OCI-LY3 (cell line): ENCODE results near the gene SEL1L2.

Source experiments
- H2AFZ ChIP-seq: fragments of 200-600, 300-600 bp; shearing (Covaris generic); 2 replicates; pipeline ENCODE4 v1.6.0; 2014; ENCODE audit warnings: antibody characterized with exemption, low read depth, low read length
- H3K27ac ChIP-seq: fragments of 200-600, 300-600 bp; sonication (generic); 2 replicates; pipeline ENCODE4 v1.5.1; 2014; ENCODE audit warnings: mild to moderate bottlenecking, low read length, moderate library complexity, mixed read lengths
- H3K27me3 ChIP-seq: fragments of 200-600, 300-600 bp; sonication (generic); 2 replicates; pipeline ENCODE4 v1.6.1; 2014; ENCODE audit warnings: low read depth, low read length, mixed read lengths
- H3K36me3 ChIP-seq: fragments of 200-600, 300-600 bp; sonication (generic); replicated peaks from 2 replicates; pipeline ENCODE3; 2014; ENCODE audit warnings: low read depth, low read length, mixed read lengths
- H3K4me1 ChIP-seq: fragments of 300-600, 200-600 bp; sonication (generic); 2 replicates; pipeline ENCODE4 v1.6.1; 2014; ENCODE audit warnings: low read length, mixed read lengths
- H3K4me2 ChIP-seq: fragments of 200-600, 300-600 bp; sonication (generic); 2 replicates; pipeline ENCODE4 v1.6.1; 2014; ENCODE audit warnings: low read length, mixed read lengths
- H3K4me3 ChIP-seq: fragments of 300-600, 200-600 bp; sonication (generic); 2 replicates; pipeline ENCODE4 v1.5.1; 2014; ENCODE audit warnings: antibody characterized with exemption, mild to moderate bottlenecking, low read length, moderate library complexity
- H3K79me2 ChIP-seq: fragments of 300-600, 200-600 bp; shearing (Covaris generic); 2 replicates; pipeline ENCODE4 v1.6.1; 2014; ENCODE audit warnings: mild to moderate bottlenecking, low read length, mixed read lengths
- H3K9ac ChIP-seq: fragments of 300-600, 200-600 bp; shearing (Covaris generic); 2 replicates; pipeline ENCODE4 v1.6.0; 2014; ENCODE audit warnings: mild to moderate bottlenecking, low read length, moderate library complexity
- H3K9me3 ChIP-seq: fragments of 200-600, 300-600 bp; shearing (Covaris generic); 2 replicates; pipeline ENCODE4 v1.6.1; 2014; ENCODE audit warnings: low read length, mixed read lengths; ENCODE audit not compliant: insufficient read depth
- H4K20me1 ChIP-seq: fragments of 200-600, 300-600 bp; sonication (generic); 2 replicates; pipeline ENCODE4 v1.6.1; 2016; ENCODE audit warnings: low read length, mixed read lengths; ENCODE audit not compliant: insufficient read depth
- CTCF ChIP-seq: fragments of 200-600, 300-600 bp; sonication (generic); IDR thresholded peaks from 2 replicates; pipeline ENCODE4 v1.5.1; 2014; ENCODE audit warnings: antibody characterized with exemption, low read length, low read depth
- EZH2phosphoT487 ChIP-seq: fragments of 200-600 bp; shearing (Covaris generic); IDR thresholded peaks from 2 replicates; pipeline ENCODE4 v1.6.1; 2018; ENCODE audit warnings: antibody characterized with exemption, mixed run types, low read depth

SEL1L2 gene

GRCh38 chr20:13865791-13866351 is 124.5 kb downstream of the SEL1L2 start:
- Histone ChIP-seq H3K36me3 (no peaks in the 10 kb centered on the region), H3K4me3 (no peak overlapping the region), H3K9me3 (no peaks in the 10 kb centered on the region), H3K27me3 (peaks cover 36% of the 10 kb centered on the region), H3K9ac (no peak overlapping the region), H4K20me1 (no peaks in the 10 kb centered on the region), H3K79me2 (no peaks in the 10 kb centered on the region), H3K27ac (no peak overlapping the region), H3K4me1 (no peaks in the 10 kb centered on the region), H3K4me2 (no peak overlapping the region), H2AFZ (no peak overlapping the region)
- no peak for TF ChIP-seq EZH2phosphoT487
- no peak for TF ChIP-seq CTCF

- no peak overlapping the region for H3K4me2 ChIP-seq
- H3K4me3 ChIP-seq, result no peak overlapping the region
- H3K36me3 ChIP-seq, result no peaks in the 10 kb centered on the region
- TF ChIP-seq CTCF (no peak), EZH2phosphoT487 (no peak)
- H3K9me3 ChIP-seq, result no peaks in the 10 kb centered on the region
- H3K9ac ChIP-seq, result no peak overlapping the region
- H3K79me2 ChIP-seq, result no peaks in the 10 kb centered on the region
- no peaks in the 10 kb centered on the region for H4K20me1 ChIP-seq
- no peaks in the 10 kb centered on the region for H3K4me1 ChIP-seq
- H3K27ac ChIP-seq, result no peak overlapping the region
- peaks cover 36% of the 10 kb centered on the region for H3K27me3 ChIP-seq
- H2AFZ ChIP-seq, result no peak overlapping the region
Measured at GRCh38 chr20:13865156-13865555, 125.3 kb downstream of the SEL1L2 start.

- TF ChIP-seq CTCF (no peak), EZH2phosphoT487 (no peak)
- H2AFZ ChIP-seq, result no peak overlapping the region
- H3K4me3 ChIP-seq, result no peak overlapping the region
- no peaks in the 10 kb centered on the region for H3K4me1 ChIP-seq
- no peaks in the 10 kb centered on the region for H4K20me1 ChIP-seq
- H3K36me3 ChIP-seq, result no peaks in the 10 kb centered on the region
- H3K79me2 ChIP-seq, result no peaks in the 10 kb centered on the region
- no peak overlapping the region for H3K27ac ChIP-seq
- peaks cover 36% of the 10 kb centered on the region for H3K27me3 ChIP-seq
- H3K9ac ChIP-seq, result no peak overlapping the region
- H3K9me3 ChIP-seq, result no peaks in the 10 kb centered on the region
- no peak overlapping the region for H3K4me2 ChIP-seq
Measured at GRCh38 chr20:13863244-13863643, 127.2 kb downstream of the SEL1L2 start.

GRCh38 chr20:13862245-13862644 is 128.2 kb downstream of the SEL1L2 start:
- no peak for TF ChIP-seq EZH2phosphoT487
- no peak for TF ChIP-seq CTCF
- no peak overlapping the region for H3K27ac ChIP-seq
- H3K9me3 ChIP-seq, result no peaks in the 10 kb centered on the region
- H3K36me3 ChIP-seq, result no peaks in the 10 kb centered on the region
- no peak overlapping the region for H3K9ac ChIP-seq
- H3K4me3 ChIP-seq, result no peak overlapping the region
- H4K20me1 ChIP-seq, result no peaks in the 10 kb centered on the region
- H3K79me2 ChIP-seq, result no peaks in the 10 kb centered on the region
- no peaks in the 10 kb centered on the region for H3K4me1 ChIP-seq
- peaks cover 38% of the 10 kb centered on the region for H3K27me3 ChIP-seq
- no peak overlapping the region for H3K4me2 ChIP-seq
- no peak overlapping the region for H2AFZ ChIP-seq
